GM21515 (cell line): ENCODE measurements around the gene LAMA5.

ENCODE experiments used
- ATAC-seq: cut with Tn5 transposase; IDR thresholded peaks from one replicate; pipeline ENCODE4 v1.9.1; 2021; ENCODE audit not compliant: unreplicated experiment

Gene LAMA5

GRCh38 chr20:62268228-62268900 is 98.7 kb downstream of the LAMA5 start:
- no peak for ATAC-seq

GRCh38 chr20:62267543-62267942 is 99.6 kb downstream of the LAMA5 start:
- ATAC-seq = no peak

- ATAC-seq = no peak
Measured at GRCh38 chr20:62266851-62267250, 100.3 kb downstream of the LAMA5 start.

GRCh38 chr20:62266340-62266739 is 100.8 kb downstream of the LAMA5 start:
- ATAC-seq = no peak

- ATAC-seq = no peak
Measured at GRCh38 chr20:62265365-62265764, 101.7 kb downstream of the LAMA5 start.

GRCh38 chr20:62263396-62263795 is 103.7 kb downstream of the LAMA5 start:
- no peak for ATAC-seq

- no peak for ATAC-seq
Measured at GRCh38 chr20:62262064-62262463, 105.0 kb downstream of the LAMA5 start.

- no peak for ATAC-seq
Measured at GRCh38 chr20:62259294-62259565, 107.9 kb downstream of the LAMA5 start.
